ENCODE data around the gene PABPC5. TPM values are rescaled to one million over a fixed set of nuclear protein-coding genes. Genes with fewer than 3 reads are reported as not detected.

PABPC5 gene
- 0.45 and 0.56 TPM in 2 replicates for total RNA-seq

DNA sequence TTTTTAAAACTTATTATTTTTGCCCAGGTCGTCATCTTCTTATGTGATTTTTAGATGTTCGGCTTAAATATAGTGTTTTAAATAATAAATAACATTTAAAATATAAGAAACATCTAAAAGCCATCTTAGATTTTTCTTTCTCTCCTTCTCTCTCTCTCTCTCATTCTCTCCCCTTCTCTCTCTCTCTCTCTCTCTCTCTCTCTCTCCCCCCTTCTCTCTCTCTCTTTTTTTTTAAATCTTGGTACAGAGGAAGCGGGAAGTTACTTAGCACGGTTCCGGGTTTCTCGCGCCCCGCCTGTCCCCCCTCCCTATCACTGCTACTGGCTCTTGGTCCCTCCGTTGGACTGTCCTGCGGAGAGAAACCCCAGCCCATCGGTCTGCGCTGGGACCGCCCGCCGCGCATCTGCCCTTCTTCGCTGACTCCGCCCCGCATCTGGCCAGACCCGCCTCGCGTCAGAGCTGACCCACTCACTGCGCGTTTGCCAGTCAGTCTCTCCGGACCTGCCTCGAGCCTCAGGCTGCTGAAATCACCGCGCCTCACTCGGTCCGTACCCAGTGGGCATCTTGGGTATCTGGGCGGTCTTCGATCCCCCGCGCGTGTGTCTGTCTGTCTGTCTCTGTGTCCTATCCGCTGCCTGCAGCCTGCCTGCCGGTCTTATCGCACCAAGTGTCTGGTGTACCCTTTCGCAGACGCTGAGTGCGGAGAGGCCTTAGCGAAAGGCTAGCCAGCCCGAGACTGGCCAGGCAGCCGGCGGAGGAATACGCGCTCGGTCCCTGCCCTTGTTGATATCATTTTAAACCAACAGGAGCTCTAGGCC lies at the start of gene PABPC5:
Gene PABPC5, plus strand, starts transcription at position 489 of the 818 bp plus-strand sequence. CDS start 739 bp downstream, outside the sequence.

Measured in endothelial cell of coronary artery (primary cell).